Muscle layer of duodenum (tissue), 2 donors: Measurements from ENCODE around the gene TUBB.

ENCODE experiments used
- H3K27ac ChIP-seq: one replicate; pipeline ENCODE4 v1.7.0; 2013; ENCODE audit warnings: mild to moderate bottlenecking, low read length
- H3K27me3 ChIP-seq: one replicate; pipeline ENCODE4 v1.7.0; 2013; ENCODE audit warnings: low read depth, mild to moderate bottlenecking, control low read depth, low read length
- H3K36me3 ChIP-seq, 2 donors: one replicate each; pipeline ENCODE4 v1.7.0; 2013; ENCODE audit warnings: low read length in 2 of 2, control low read depth in 1 of 2, mild to moderate bottlenecking in 1 of 2; ENCODE audit not compliant: insufficient read depth in 2 of 2, control insufficient read depth in 1 of 2
- H3K4me1 ChIP-seq, 2 donors: one replicate each; pipeline ENCODE4 v1.7.0; 2013; ENCODE audit warnings: low read length in 2 of 2, mild to moderate bottlenecking in 2 of 2, control low read depth in 1 of 2, moderate library complexity in 1 of 2; ENCODE audit not compliant: insufficient read depth in 2 of 2, control insufficient read depth in 1 of 2
- H3K4me3 ChIP-seq, 2 donors: one replicate each; pipeline ENCODE4 v1.7.0; 2013; ENCODE audit warnings: low read length in 2 of 2, low read depth in 1 of 2, mild to moderate bottlenecking in 1 of 2
- H3K9me3 ChIP-seq, 2 donors: one replicate each; pipeline ENCODE4 v1.7.0; 2013; ENCODE audit warnings: low read length in 2 of 2, control low read depth in 1 of 2, mild to moderate bottlenecking in 1 of 2; ENCODE audit not compliant: control insufficient read depth in 1 of 2
- donor health status: healthy.

The TUBB gene

DNA sequence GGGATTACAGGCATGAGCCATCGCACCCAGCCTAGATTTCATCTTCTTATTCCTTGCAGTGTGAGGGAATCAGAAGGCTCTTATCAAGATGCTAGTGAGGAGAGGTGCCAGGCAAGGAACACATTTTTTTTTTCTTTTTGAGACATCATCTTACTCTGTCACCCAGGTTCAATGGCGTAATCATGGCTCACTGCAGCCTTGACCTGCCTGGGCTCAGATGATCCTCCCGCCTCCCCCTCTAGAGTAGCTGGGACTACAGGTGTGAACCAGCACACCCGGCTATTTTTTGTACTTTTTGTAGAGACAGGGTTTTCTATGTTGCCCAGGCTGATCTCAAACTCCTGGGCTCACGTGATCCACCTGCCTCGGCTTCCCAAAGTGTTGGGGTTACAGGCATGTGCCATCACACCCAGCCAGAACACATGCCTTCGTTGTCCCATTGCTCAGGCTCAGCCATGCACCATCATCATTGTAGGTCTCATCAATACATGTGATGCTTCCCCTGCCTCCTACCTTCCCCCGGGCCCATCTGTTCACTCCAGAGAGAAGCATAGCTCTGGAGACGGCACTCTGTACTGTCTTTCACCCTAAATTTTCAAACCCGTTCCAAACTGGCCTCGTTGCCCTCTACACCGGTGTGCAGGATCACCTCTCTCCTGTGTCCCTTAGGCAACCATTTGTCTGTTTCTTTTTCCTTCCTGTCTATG, 12.2 kb downstream of the TUBB start:
- Histone ChIP-seq H3K9me3 (no peaks in the 10 kb centered on the region), H3K4me1 (peaks cover 0 to 9% of the 10 kb centered on the region in 2 donors), H3K27ac (no peak overlapping the region), H3K4me3 (no peak overlapping the region), H3K27me3 (no peaks in the 10 kb centered on the region), H3K36me3 (peaks cover 35 to 75% of the 10 kb centered on the region in 2 donors)

- H3K4me3 ChIP-seq: no peak overlapping the region
- H3K36me3 ChIP-seq: peaks cover 35 to 81% of the 10 kb centered on the region in 2 donors
- no peak overlapping the region for H3K27ac ChIP-seq
- no peaks in the 10 kb centered on the region for H3K27me3 ChIP-seq
- no peaks in the 10 kb centered on the region for H3K9me3 ChIP-seq
- H3K4me1 ChIP-seq: peaks cover 0 to 21% of the 10 kb centered on the region in 2 donors
Measured at GRCh38 chr6:30735668-30736314, 15.6 kb downstream of the TUBB start.

GRCh38 chr6:30738532-30738931, 18.4 kb downstream of the TUBB start:
- Histone ChIP-seq H3K9me3 (no peaks in the 10 kb centered on the region), H3K4me3 (no peak overlapping the region), H3K36me3 (peaks cover 31 to 68% of the 10 kb centered on the region in 2 donors), H3K4me1 (peaks cover 8 to 29% of the 10 kb centered on the region in 2 donors), H3K27ac (no peak overlapping the region), H3K27me3 (no peaks in the 10 kb centered on the region)

DNA sequence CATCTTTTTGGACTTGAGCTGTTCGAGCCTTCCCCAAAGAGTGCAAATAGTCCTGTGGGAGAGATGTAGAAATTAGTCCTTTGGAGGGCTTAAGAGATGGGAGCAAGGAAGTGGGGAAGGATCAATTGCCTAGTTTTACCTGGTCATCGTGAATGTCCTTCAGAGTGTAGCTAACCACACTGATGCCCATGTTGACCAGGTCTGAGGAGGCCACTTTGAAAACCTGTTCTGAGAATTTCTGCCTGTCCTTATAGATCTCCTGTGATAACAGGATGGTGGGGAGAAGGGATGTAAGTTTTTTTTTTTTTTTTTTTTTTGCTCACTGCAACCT, 20.4 kb downstream of the TUBB start:
- peaks cover 8 to 29% of the 10 kb centered on the region in 2 donors for H3K4me1 ChIP-seq
- H3K27ac ChIP-seq: no peak overlapping the region
- no peaks in the 10 kb centered on the region for H3K9me3 ChIP-seq
- no peak overlapping the region for H3K4me3 ChIP-seq
- H3K36me3 ChIP-seq: peaks cover 28 to 49% of the 10 kb centered on the region in 2 donors
- H3K27me3 ChIP-seq: no peaks in the 10 kb centered on the region

DNA sequence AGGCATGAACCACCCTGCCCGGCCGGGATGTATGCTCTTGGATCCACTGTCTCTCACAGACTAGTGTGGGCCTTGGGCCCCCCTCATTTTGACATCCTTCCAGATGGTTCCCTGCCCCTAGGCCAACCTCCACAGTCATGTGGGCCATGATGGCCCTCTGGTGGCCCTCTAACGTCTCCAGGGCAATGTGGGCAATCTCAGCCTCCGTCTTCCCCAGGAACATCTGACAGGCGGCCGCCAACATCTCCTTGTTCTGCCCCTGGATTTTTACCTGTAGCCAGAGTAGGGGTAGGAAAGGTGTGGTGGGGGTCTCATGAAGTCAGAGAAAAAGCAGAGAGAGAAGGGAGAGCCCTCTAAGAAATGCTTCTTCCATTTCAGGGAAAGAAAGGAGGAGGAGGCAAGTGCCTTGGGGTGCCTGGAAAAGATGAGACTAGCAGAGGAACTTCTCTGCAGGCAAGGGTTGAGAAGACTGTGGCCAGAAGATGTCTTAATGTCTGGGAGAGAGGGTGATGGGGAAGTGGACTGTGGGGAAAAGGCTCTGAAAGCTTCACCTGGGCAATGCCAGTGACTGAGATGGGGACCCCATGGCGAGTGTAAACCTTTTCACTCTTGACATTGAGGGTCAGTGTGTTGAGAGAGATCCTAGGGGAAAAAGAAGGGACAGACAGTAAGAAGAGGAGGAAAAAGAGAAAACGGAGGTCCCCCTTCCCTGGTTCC, 21.1 kb downstream of the TUBB start:
- H3K36me3 ChIP-seq: peaks cover 28 to 42% of the 10 kb centered on the region in 2 donors
- no peaks in the 10 kb centered on the region for H3K27me3 ChIP-seq
- peak overlapping the region; percentile 78 to 87 for H3K4me3 ChIP-seq
- H3K27ac ChIP-seq: peak overlapping the region; percentile 99
- no peaks in the 10 kb centered on the region for H3K9me3 ChIP-seq
- H3K4me1 ChIP-seq: peaks cover 8 to 29% of the 10 kb centered on the region in 2 donors

DNA sequence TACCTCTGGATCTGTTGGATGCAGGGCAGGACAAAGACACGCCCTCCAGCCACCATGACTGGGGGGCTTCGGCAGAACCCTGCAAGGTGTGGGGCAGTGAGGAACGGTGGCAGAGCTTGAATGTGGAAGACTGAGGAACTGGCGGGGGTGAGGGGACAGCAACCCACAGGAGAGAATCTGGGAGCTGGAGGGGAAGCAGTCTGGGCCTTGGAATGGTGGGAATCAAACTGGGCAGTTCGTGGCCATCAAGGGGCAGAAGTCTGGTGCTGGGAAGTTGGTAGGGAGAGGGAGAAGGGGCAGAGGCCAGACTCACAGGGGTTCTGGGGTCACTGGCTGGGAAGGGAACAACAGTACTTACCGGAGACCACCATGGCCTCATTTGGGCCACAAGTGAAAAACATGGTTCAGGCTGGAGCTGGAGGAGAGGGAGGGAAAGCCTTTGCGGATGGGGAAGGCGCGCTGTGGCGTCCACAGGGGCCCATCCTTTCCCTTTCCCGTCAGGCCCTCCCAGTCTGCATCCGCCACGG, 21.7 kb downstream of the TUBB start:
- H3K4me1 ChIP-seq: peaks cover 8 to 29% of the 10 kb centered on the region in 2 donors
- H3K4me3 ChIP-seq: peak overlapping the region; percentile 78 to 87
- H3K27me3 ChIP-seq: no peaks in the 10 kb centered on the region
- H3K36me3 ChIP-seq: peaks cover 28 to 41% of the 10 kb centered on the region in 2 donors
- no peaks in the 10 kb centered on the region for H3K9me3 ChIP-seq
- peak overlapping the region; percentile 99 for H3K27ac ChIP-seq

- peaks cover 27 to 36% of the 10 kb centered on the region in 2 donors for H3K36me3 ChIP-seq
- no peaks in the 10 kb centered on the region for H3K27me3 ChIP-seq
- H3K9me3 ChIP-seq: no peaks in the 10 kb centered on the region
- peaks cover 8 to 29% of the 10 kb centered on the region in 2 donors for H3K4me1 ChIP-seq
- H3K27ac ChIP-seq: peak within 1 kb of the TSS; percentile 99
- peak within 1 kb of the TSS; percentile 78 to 99 for H3K4me3 ChIP-seq
Measured at GRCh38 chr6:30742316-30743098, 22.4 kb downstream of the TUBB start, which contains the start of gene FLOT1. Gene FLOT1 (minus strand): TSS chr6:30742687. CDS start chr6:30742189, 498 bp downstream.

GRCh38 chr6:30743099-30744053, 23.2 kb downstream of the TUBB start:
- Histone ChIP-seq H3K4me1 (peaks cover 9 to 22% of the 10 kb centered on the region in 2 donors), H3K27me3 (no peaks in the 10 kb centered on the region), H3K4me3 (peak overlapping the region; percentile 78 to 99), H3K36me3 (peaks cover 18 to 28% of the 10 kb centered on the region in 2 donors), H3K9me3 (no peaks in the 10 kb centered on the region), H3K27ac (peak overlapping the region; percentile 99)

DNA sequence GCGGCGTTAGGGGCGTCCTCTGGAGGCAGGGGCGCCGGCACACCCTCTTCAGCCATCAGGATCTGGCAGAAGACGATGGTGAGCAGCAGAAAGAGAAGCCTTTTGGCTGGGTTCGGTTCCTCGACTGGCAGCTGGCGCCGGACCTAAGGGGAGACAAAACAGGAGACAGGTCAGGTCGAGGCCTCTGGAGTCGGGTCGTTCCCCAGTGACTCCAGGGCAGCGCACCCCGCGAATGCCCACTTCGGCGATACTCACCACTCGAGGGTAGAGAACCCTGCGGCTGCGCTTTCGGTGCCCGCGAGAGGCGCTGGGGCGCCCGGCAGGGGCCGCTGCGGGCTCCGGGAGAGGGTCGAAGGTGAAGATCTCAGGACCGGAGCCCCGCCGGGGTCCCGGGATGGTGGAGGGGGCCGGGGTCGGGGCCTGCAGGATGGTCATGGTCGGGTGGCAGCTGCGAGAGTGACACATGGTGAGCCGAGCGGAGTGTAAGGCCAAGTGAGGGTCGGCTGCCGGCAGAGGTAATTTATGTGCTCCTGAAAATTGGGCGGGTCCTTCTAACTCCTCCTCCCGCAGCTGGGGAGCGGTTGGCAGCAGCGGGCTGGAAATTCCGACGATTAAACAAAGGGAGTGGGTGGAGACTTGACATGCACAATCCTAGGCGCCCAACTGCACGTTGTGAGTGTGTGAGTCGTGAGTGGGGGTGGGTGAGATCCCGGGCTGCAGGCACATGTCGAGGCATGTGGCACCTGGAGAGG, 24.1 kb downstream of the TUBB start, which contains the start of gene IER3:
IER3 (minus strand) TSS at position 494 of the 752 bp plus-strand sequence; CDS start at position 465, 29 bp downstream.
- Histone ChIP-seq H3K9me3 (no peaks in the 10 kb centered on the region), H3K36me3 (peaks cover 11 to 19% of the 10 kb centered on the region in 2 donors), H3K4me1 (peaks cover 14 to 18% of the 10 kb centered on the region in 2 donors), H3K27ac (peak within 1 kb of the TSS; percentile 99), H3K27me3 (no peaks in the 10 kb centered on the region), H3K4me3 (peak within 1 kb of the TSS; percentile 78 to 99)
